Retinal pigment epithelial cell (primary cell): ENCODE results near the gene SKIC8.

Experiments used
- DNase-seq: peaks from one replicate; pipeline ENCODE4 v3.0.0-alpha.2; 2010; ENCODE audit warnings: low read depth
- H3K4me3 ChIP-seq: 2 replicates; pipeline ENCODE4 v1.5.1; 2011; ENCODE audit warnings: mild to moderate bottlenecking, low read length, control low read depth, moderate library complexity
- CTCF ChIP-seq: conservative IDR thresholded peaks from 2 replicates; pipeline ENCODE4 v1.5.1; 2011; ENCODE audit warnings: low read depth, low read length, control low read depth, inconsistent platforms

Gene SKIC8

GRCh38 chr15:78321786-78322185, 22.4 kb upstream of the SKIC8 start:
- TF ChIP-seq CTCF, result no peak
- no peak overlapping the region for H3K4me3 ChIP-seq
- DNase-seq, result no peak

GRCh38 chr15:78321041-78321570, 21.7 kb upstream of the SKIC8 start:
- no peak for DNase-seq
- no peak overlapping the region for H3K4me3 ChIP-seq
- TF ChIP-seq CTCF, result no peak

- no peak for DNase-seq
- no peak overlapping the region for H3K4me3 ChIP-seq
- no peak for TF ChIP-seq CTCF
Measured at GRCh38 chr15:78320183-78320582, 20.8 kb upstream of the SKIC8 start.

GRCh38 chr15:78319588-78319987, 20.2 kb upstream of the SKIC8 start:
- no peak overlapping the region for H3K4me3 ChIP-seq
- no peak for DNase-seq
- no peak for TF ChIP-seq CTCF

- DNase-seq, result no peak
- TF ChIP-seq CTCF, result peak; percentile 38
- H3K4me3 ChIP-seq, result no peak overlapping the region
Measured at GRCh38 chr15:78317145-78317836, 17.9 kb upstream of the SKIC8 start.

GRCh38 chr15:78316283-78317083, 17.1 kb upstream of the SKIC8 start:
- DNase-seq, result no peak
- TF ChIP-seq CTCF, result no peak
- H3K4me3 ChIP-seq, result no peak overlapping the region

- no peak for DNase-seq
- peak; percentile 48 for TF ChIP-seq CTCF
- H3K4me3 ChIP-seq, result no peak overlapping the region
Measured at GRCh38 chr15:78315686-78316282, 16.4 kb upstream of the SKIC8 start.
